GM12891 (cell line): ENCODE data around the gene MGA.

Source experiments
- DNase-seq: peaks from one replicate; pipeline ENCODE4 v3.0.0; 2011; ENCODE audit warnings: low spot score; ENCODE audit not compliant: insufficient read length
- FAIRE-seq: peaks from 2 replicates; lab custom pipeline; 2011; peaks lifted over from hg19 to GRCh38; lab: Jason Lieb, UNC
- PAX5 ChIP-seq: IDR thresholded peaks from 2 replicates; pipeline ENCODE4 v1.6.1; 2011; ENCODE audit warnings: low read length, moderate library complexity, mild to moderate bottlenecking; ENCODE audit not compliant: insufficient read depth, severe bottlenecking
- POLR2A ChIP-seq: IDR thresholded peaks from 2 replicates; pipeline ENCODE4 v1.6.1; 2011; ENCODE audit warnings: low read depth, low read length, control low read depth
- POLR2AphosphoS5 ChIP-seq: IDR thresholded peaks from 2 replicates; pipeline ENCODE4 v1.6.1; 2011; ENCODE audit warnings: low read depth, low read length, control low read depth
- POU2F2 ChIP-seq: IDR thresholded peaks from 2 replicates; pipeline ENCODE4 v1.6.1; 2011; ENCODE audit warnings: low read depth, mild to moderate bottlenecking, control low read depth, low read length, moderate library complexity
- SPI1 ChIP-seq: IDR thresholded peaks from 2 replicates; pipeline ENCODE4 v1.6.1; 2011; ENCODE audit warnings: low read depth, low read length, control low read depth
- TAF1 ChIP-seq: IDR thresholded peaks from 2 replicates; pipeline ENCODE4 v1.6.1; 2011; ENCODE audit warnings: low read depth, low read length, control low read depth

Gene MGA

DNA sequence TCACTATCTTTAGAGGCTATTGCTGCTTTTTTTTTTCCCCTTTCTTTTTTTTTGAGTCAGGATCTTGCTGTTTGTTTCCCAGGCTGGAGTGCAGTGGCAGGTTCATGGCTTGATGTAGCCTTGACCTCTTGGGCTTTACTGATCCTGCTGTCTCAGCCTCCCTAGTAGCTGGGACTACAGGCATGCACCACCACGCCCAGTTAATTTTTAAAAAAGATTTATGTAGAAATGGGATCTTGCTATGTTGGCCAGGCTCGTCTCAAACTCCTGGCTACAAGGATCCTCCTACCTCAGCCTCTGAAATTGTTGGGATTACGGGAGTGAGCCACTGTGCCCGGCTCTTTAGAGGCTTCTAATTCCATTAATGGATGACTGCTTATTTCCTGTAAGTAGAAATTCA is 15.1 kb downstream of the MGA start:
- TF ChIP-seq TAF1, result no peak
- no peak for DNase-seq
- FAIRE-seq, result no peak

GRCh38 chr15:41678742-41679141 is 18.5 kb downstream of the MGA start:
- no peak for DNase-seq
- no peak for FAIRE-seq
- TF ChIP-seq PAX5 (no peak), SPI1 (no peak), TAF1 (no peak)

DNA sequence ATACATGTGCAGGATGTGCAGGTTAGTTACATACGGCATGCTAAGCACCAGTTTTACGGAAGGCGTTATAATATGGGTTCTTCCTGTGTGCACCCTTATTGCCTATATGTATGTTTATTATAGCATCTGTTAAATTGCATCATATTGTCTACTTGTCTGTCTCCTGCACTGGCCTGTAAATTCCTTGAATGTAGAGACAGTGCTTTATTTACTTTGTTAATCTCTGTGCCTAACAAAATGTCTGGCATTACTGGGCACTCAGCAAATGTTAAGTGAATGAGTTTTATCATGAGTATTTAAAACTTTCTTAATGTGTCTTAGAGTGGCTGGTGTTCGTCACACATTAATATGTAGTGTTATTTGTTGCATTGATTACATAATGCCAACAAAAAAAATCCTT is 23.8 kb downstream of the MGA start:
- TF ChIP-seq POLR2AphosphoS5 (no peak), SPI1 (no peak), PAX5 (no peak)
- FAIRE-seq (no peak), DNase-seq (no peak)

- TF ChIP-seq SPI1 (no peak), POLR2AphosphoS5 (no peak), TAF1 (no peak), POLR2A (no peak), PAX5 (no peak), POU2F2 (no peak)
- DNase-seq, result no peak
- FAIRE-seq, result no peak
Measured at GRCh38 chr15:41688671-41689070, 28.5 kb downstream of the MGA start.

- TF ChIP-seq POLR2AphosphoS5 (no peak), POU2F2 (no peak), POLR2A (no peak), PAX5 (no peak), SPI1 (no peak), TAF1 (no peak)
- no peak for FAIRE-seq
- DNase-seq, result no peak
Measured at GRCh38 chr15:41689083-41689482, 28.9 kb downstream of the MGA start.

DNA sequence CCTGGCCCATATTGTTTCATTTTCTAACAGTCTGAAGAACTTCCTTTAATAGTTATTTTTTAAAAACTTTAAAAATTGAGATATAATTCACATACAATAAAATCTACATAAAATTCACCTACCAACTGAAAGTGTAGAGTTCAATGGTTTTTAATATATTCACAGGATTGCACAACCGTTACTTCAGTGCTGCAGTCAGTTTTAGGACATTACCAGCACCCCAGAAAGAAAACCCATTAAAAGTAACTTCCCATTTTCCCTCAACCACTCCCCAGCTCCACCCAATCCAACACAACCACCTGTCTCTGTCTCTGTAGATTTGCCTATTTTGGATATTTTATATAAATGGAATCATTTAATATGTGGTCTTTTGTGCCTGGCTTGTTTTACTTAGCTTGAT is 29.6 kb downstream of the MGA start:
- FAIRE-seq, result no peak
- TF ChIP-seq SPI1 (no peak), PAX5 (no peak), POU2F2 (no peak), POLR2AphosphoS5 (no peak), POLR2A (no peak), TAF1 (no peak)
- no peak for DNase-seq

GRCh38 chr15:41690636-41691035 is 30.4 kb downstream of the MGA start:
- FAIRE-seq (no peak), DNase-seq (no peak)
- no peak for TF ChIP-seq PAX5
- TF ChIP-seq POLR2A, result no peak
- no peak for TF ChIP-seq SPI1
- TF ChIP-seq POU2F2, result no peak
- no peak for TF ChIP-seq POLR2AphosphoS5
- TF ChIP-seq TAF1, result no peak

DNA sequence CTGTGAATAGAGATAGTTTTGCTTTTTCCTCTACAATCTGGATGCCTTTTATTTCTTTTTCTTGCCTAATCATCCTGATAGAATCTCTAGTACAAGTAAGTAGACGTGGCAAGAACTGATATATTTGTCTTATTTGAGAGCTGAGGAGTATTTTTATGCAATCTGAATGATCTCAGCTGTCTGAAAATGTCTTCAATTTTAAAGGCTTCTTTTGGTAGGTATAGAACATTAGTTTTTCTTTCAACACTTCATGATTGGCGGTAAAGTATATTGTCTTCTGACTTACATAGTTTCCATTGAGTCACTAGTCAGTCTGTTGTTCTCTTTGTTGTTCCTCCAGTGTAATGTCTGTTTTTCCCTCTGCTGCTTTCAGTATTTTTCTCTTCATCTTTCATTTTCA is 31.3 kb downstream of the MGA start:
- TF ChIP-seq POLR2AphosphoS5, result no peak
- TF ChIP-seq POU2F2, result no peak
- no peak for TF ChIP-seq TAF1
- no peak for TF ChIP-seq SPI1
- TF ChIP-seq PAX5, result no peak
- no peak for TF ChIP-seq POLR2A
- FAIRE-seq, result no peak
- DNase-seq, result no peak

DNA sequence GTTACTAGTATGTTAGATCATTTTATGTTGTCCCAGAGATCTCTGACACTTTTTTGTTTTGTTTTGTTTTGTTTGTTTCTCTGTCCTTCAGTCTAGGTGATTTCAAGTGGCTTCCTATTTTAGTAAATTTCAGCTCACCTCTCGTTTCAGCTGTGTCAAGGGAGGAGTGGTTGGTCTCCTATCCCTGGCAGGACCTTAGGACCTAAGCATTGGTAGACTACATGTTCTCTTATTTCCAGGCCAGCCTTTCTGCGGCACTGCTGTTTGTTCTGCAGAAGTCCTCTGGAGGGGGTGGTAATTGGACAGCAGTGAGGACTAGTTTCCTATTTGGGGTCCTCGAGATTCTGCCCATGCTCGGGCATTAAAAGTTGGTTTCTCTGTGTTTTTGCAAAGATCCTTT is 31.8 kb downstream of the MGA start:
- no peak for TF ChIP-seq SPI1
- no peak for TF ChIP-seq POLR2A
- no peak for TF ChIP-seq TAF1
- FAIRE-seq (peak; percentile 16), DNase-seq (no peak)

GRCh38 chr15:41693757-41694156 is 33.6 kb downstream of the MGA start:
- no peak for TF ChIP-seq SPI1
- no peak for TF ChIP-seq POLR2A
- TF ChIP-seq PAX5, result no peak
- TF ChIP-seq POLR2AphosphoS5, result no peak
- TF ChIP-seq TAF1, result no peak
- TF ChIP-seq POU2F2, result no peak
- DNase-seq, result no peak
- FAIRE-seq, result no peak

DNA sequence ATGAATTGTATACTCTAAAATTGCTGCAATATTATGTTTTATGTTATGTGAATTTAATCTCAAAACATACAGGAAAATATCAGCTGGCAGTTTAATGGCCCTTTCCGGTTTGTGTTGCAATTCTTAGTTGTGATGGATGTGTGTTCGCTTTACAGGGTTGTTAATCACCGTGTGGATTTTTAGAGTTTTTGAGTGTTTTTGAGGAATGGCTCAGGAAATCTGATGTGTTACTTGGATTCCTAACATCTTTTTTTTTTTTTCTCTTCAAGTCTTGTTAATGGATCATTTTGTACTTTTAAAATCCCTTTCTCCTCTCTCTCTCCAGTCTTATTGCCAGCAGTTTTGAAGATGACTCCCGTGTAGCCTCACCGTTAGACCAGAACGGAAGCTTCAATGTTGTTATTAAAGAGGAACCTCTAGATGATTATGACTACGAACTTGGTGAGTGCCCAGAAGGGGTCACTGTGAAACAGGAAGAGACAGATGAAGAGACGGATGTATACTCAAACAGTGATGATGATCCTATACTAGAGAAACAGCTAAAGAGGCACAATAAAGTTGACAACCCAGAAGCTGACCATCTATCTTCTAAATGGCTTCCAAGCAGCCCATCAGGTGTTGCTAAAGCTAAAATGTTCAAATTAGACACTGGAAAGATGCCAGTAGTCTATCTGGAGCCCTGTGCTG is 35.7 kb downstream of the MGA start:
- FAIRE-seq (peak; percentile 93), DNase-seq (peak; percentile 47)

More for the DNA sequence above, 35.7 kb downstream of the MGA start:
- peak; percentile 63 for TF ChIP-seq SPI1
- TF ChIP-seq PAX5, result no peak
